DOHH2 (cell line): ENCODE results near the gene LSM7.
A peak's percentile ranks its signal among the peaks of the same experiment; 100 is the strongest.

Source experiments
- H3F3A ChIP-seq: fragments of 200-600 bp; sonication (generic), shearing (Covaris generic); 2 replicates; pipeline ENCODE4 v1.6.0; 2016; ENCODE audit warnings: antibody characterized with exemption, mild to moderate bottlenecking; ENCODE audit not compliant: control insufficient read depth, insufficient read depth
- H3K27ac ChIP-seq: fragments of 200-600 bp; sonication (generic); 2 replicates; pipeline ENCODE4 v1.5.1; 2014; ENCODE audit warnings: low read depth, mild to moderate bottlenecking, low read length, moderate library complexity
- H3K27me3 ChIP-seq: fragments of 200-600 bp; sonication (generic); 2 replicates; pipeline ENCODE4 v1.6.1; 2014; ENCODE audit warnings: mild to moderate bottlenecking, low read length, mixed read lengths; ENCODE audit not compliant: control insufficient read depth
- H3K36me3 ChIP-seq: fragments of 200-600 bp; sonication (generic); 2 replicates; pipeline ENCODE4 v1.6.1; 2014; ENCODE audit warnings: mild to moderate bottlenecking, low read length, moderate library complexity, mixed read lengths; ENCODE audit not compliant: control insufficient read depth
- H3K4me1 ChIP-seq: fragments of 200-600 bp; sonication (generic); 2 replicates; pipeline ENCODE4 v1.6.1; 2014; ENCODE audit warnings: mild to moderate bottlenecking, low read length, mixed read lengths; ENCODE audit not compliant: control insufficient read depth
- H3K4me2 ChIP-seq: fragments of 200-600 bp; sonication (generic); 2 replicates; pipeline ENCODE4 v1.6.0; 2014; ENCODE audit warnings: mild to moderate bottlenecking, low read length, moderate library complexity
- H3K4me3 ChIP-seq: fragments of 200-600 bp; sonication (generic); 2 replicates; pipeline ENCODE4 v1.5.1; 2014; ENCODE audit warnings: mild to moderate bottlenecking, low read length, mixed read lengths
- H3K79me2 ChIP-seq: fragments of 200-600 bp; sonication (generic); 2 replicates; pipeline ENCODE4 v1.6.1; 2014; ENCODE audit warnings: mild to moderate bottlenecking, low read length, mixed read lengths; ENCODE audit not compliant: control insufficient read depth
- H3K9me2 ChIP-seq: fragments of 200-600 bp; sonication (generic); replicated peaks from 2 replicates; pipeline ENCODE4 v1.6.1; 2014; ENCODE audit warnings: mild to moderate bottlenecking, low read length, mixed read lengths; ENCODE audit not compliant: control insufficient read depth
- H3K9me3 ChIP-seq: fragments of 200-600 bp; sonication (generic); 2 replicates; pipeline ENCODE4 v1.6.1; 2014; ENCODE audit warnings: antibody characterized with exemption, low read length, mixed read lengths; ENCODE audit not compliant: control insufficient read depth, insufficient read depth
- H4K20me1 ChIP-seq: fragments of 200-600 bp; sonication (generic); 2 replicates; pipeline ENCODE4 v1.6.0; 2014; ENCODE audit warnings: low read depth, mild to moderate bottlenecking, antibody characterized with exemption, low read length, moderate library complexity; ENCODE audit not compliant: control insufficient read depth, insufficient read depth
- EZH2phosphoT487 ChIP-seq: fragments of 200-600 bp; sonication (generic); IDR thresholded peaks from 2 replicates; pipeline ENCODE4 v1.6.1; 2017; ENCODE audit warnings: borderline replicate concordance, mild to moderate bottlenecking, antibody characterized with exemption, low read length, moderate library complexity, mixed read lengths
- TF ChIP-seq, protein P1 (sequence below): fragments of 200-600 bp; sonication (generic); IDR thresholded peaks from one replicate; pipeline ENCODE4 v1.5.1; 2014; ENCODE audit warnings: antibody characterized with exemption, mild to moderate bottlenecking, low read depth, low read length; ENCODE audit not compliant: poor library complexity, severe bottlenecking

The LSM7 gene

GRCh38 chr19:2317756-2318155, 10.6 kb downstream of the LSM7 start:
- H3K27me3 ChIP-seq = peaks cover 7% of the 10 kb centered on the region
- TF ChIP-seq EZH2phosphoT487 = no peak
- TF ChIP-seq, protein P1, sequence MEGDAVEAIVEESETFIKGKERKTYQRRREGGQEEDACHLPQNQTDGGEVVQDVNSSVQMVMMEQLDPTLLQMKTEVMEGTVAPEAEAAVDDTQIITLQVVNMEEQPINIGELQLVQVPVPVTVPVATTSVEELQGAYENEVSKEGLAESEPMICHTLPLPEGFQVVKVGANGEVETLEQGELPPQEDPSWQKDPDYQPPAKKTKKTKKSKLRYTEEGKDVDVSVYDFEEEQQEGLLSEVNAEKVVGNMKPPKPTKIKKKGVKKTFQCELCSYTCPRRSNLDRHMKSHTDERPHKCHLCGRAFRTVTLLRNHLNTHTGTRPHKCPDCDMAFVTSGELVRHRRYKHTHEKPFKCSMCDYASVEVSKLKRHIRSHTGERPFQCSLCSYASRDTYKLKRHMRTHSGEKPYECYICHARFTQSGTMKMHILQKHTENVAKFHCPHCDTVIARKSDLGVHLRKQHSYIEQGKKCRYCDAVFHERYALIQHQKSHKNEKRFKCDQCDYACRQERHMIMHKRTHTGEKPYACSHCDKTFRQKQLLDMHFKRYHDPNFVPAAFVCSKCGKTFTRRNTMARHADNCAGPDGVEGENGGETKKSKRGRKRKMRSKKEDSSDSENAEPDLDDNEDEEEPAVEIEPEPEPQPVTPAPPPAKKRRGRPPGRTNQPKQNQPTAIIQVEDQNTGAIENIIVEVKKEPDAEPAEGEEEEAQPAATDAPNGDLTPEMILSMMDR = no peak
- no peaks in the 10 kb centered on the region for H4K20me1 ChIP-seq
- 0 out of 2 replicates have a peak, but pooled peaks cover 3% of the 10 kb centered on the region for H3F3A ChIP-seq
- no peak overlapping the region for H3K4me2 ChIP-seq
- no peaks in the 10 kb centered on the region for H3K79me2 ChIP-seq
- no peak overlapping the region; the same call in 1 of the 2 replicates for H3K27ac ChIP-seq
- no peaks in the 10 kb centered on the region for H3K9me2 ChIP-seq
- H3K4me1 ChIP-seq = peaks cover 40% of the 10 kb centered on the region
- H3K4me3 ChIP-seq = no peak overlapping the region
- H3K9me3 ChIP-seq = peaks cover 19% of the 10 kb centered on the region
- peaks cover 13% of the 10 kb centered on the region for H3K36me3 ChIP-seq

GRCh38 chr19:2317300-2317699, 11.1 kb downstream of the LSM7 start:
- H3K36me3 ChIP-seq = peaks cover 9% of the 10 kb centered on the region

GRCh38 chr19:2315818-2316353, 12.5 kb downstream of the LSM7 start:
- no peaks in the 10 kb centered on the region for H3K9me2 ChIP-seq
- no peaks in the 10 kb centered on the region for H3K79me2 ChIP-seq
- H3K4me3 ChIP-seq = peak overlapping the region; percentile 43
- H3K4me1 ChIP-seq = peaks cover 44% of the 10 kb centered on the region
- TF ChIP-seq, protein P1 = peak; percentile 68
- TF ChIP-seq EZH2phosphoT487 = no peak
- H3K9me3 ChIP-seq = peaks cover 19% of the 10 kb centered on the region
- peak overlapping the region; percentile 27; the same call in 1 of the 2 replicates for H3K27ac ChIP-seq
- H3F3A ChIP-seq = 0 out of 2 replicates have a peak, but pooled peaks cover 3% of the 10 kb centered on the region
- peaks cover under 1% of the 10 kb centered on the region; the same call in 1 of the 2 replicates for H3K36me3 ChIP-seq
- peaks cover 14% of the 10 kb centered on the region for H3K27me3 ChIP-seq
- no peaks in the 10 kb centered on the region for H4K20me1 ChIP-seq
- H3K4me2 ChIP-seq = peak overlapping the region; percentile 62

More at GRCh38 chr19:2317300-2317699, 11.1 kb downstream of the LSM7 start:
- Histone ChIP-seq H4K20me1 (no peaks in the 10 kb centered on the region), H3K27ac (no peak overlapping the region), H3K27me3 (peaks cover 11% of the 10 kb centered on the region), H3K4me2 (no peak overlapping the region), H3F3A (0 out of 2 replicates have a peak, but pooled peaks cover 3% of the 10 kb centered on the region), H3K4me3 (no peak overlapping the region), H3K79me2 (no peaks in the 10 kb centered on the region), H3K4me1 (peaks cover 44% of the 10 kb centered on the region), H3K9me3 (peaks cover 19% of the 10 kb centered on the region), H3K9me2 (no peaks in the 10 kb centered on the region)
- TF ChIP-seq, protein P1 = no peak
